Cortex of kidney (tissue), 1 donor: ENCODE data around the gene GNG2.

ENCODE experiments used
- DNase-seq: peaks from one replicate; lab custom pipeline; 2025; lab: John Stamatoyannopoulos, UW

Gene GNG2

GRCh38 chr14:51939755-51940301, 79.4 kb downstream of the GNG2 start:
- DNase-seq: no peak

GRCh38 chr14:51942971-51943370, 82.6 kb downstream of the GNG2 start:
- DNase-seq: no peak

- no peak for DNase-seq
Observed at GRCh38 chr14:51950007-51950406, 89.6 kb downstream of the GNG2 start.

GRCh38 chr14:51951656-51952055, 91.2 kb downstream of the GNG2 start:
- DNase-seq: no peak

- no peak for DNase-seq
Observed at GRCh38 chr14:51954031-51954430, 93.6 kb downstream of the GNG2 start.

- DNase-seq: no peak
Observed at GRCh38 chr14:51954657-51955056, 94.2 kb downstream of the GNG2 start.

- DNase-seq: no peak
Observed at GRCh38 chr14:51957950-51958349, 97.5 kb downstream of the GNG2 start.

- no peak for DNase-seq
Observed at GRCh38 chr14:51959928-51960327, 99.5 kb downstream of the GNG2 start.

- DNase-seq: no peak
Observed at GRCh38 chr14:51960866-51961265, 100.5 kb downstream of the GNG2 start.

- DNase-seq: no peak
Observed at GRCh38 chr14:51962711-51963110, 102.3 kb downstream of the GNG2 start.

GRCh38 chr14:51963286-51963685, 102.9 kb downstream of the GNG2 start:
- DNase-seq: no peak

- no peak for DNase-seq
Observed at GRCh38 chr14:51967521-51967920, 107.1 kb downstream of the GNG2 start.

- no peak for DNase-seq
Observed at GRCh38 chr14:51969852-51970540, 109.6 kb downstream of the GNG2 start.

- no peak for DNase-seq
Observed at GRCh38 chr14:51972566-51972965, 112.2 kb downstream of the GNG2 start.

- DNase-seq: no peak
Observed at GRCh38 chr14:51977075-51977474, 116.7 kb downstream of the GNG2 start.

GRCh38 chr14:51978681-51979085, 118.3 kb downstream of the GNG2 start:
- DNase-seq: no peak

- DNase-seq: no peak
Observed at GRCh38 chr14:51979088-51979709, 118.8 kb downstream of the GNG2 start.

GRCh38 chr14:51981218-51981854, 120.9 kb downstream of the GNG2 start:
- no peak for DNase-seq

GRCh38 chr14:51988221-51988620, 127.8 kb downstream of the GNG2 start:
- no peak for DNase-seq

GRCh38 chr14:51989293-51990234, 129.2 kb downstream of the GNG2 start, which contains the start of gene RTRAF:
RTRAF (plus strand) TSS chr14:51989546; CDS start chr14:51989640, 94 bp downstream.
- no peak for DNase-seq

- DNase-seq: no peak
Observed at GRCh38 chr14:51990488-51990887, 130.1 kb downstream of the GNG2 start.
